Activated CD8-positive, alpha-beta memory T cell treated with anti-CD3 and anti-CD28 coated beads for 48 hours (primary cell): ENCODE data around the gene ELMOD3.

Source experiments
- DNase-seq, 3 experiments: peaks; one replicate each; pipeline ENCODE4 v3.0.0-alpha.2; 2020; ENCODE audit warnings: low read depth in 2 of 3, low spot score in 2 of 3

ELMOD3 gene

DNA sequence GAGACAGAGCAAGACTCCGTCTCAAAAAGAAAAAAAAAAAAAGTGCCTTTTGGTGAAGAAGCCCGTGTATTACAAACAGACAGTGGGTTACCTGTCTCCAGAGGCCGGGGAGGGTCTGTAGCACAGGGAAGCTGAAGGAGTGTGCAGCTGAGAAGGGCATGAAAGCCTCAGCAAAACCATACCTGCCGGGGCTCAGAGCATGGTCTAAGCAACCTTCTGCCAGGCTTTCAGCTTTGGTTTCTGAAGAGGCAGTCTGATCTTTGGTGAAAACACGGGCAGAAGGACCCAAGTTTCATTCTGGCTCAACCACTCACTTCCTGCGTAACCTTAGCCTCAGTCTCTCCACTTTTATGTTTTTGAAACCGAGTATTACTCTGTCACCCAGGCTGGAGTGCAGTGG, 85.4 kb downstream of the ELMOD3 start:
- no peak for DNase-seq

DNA sequence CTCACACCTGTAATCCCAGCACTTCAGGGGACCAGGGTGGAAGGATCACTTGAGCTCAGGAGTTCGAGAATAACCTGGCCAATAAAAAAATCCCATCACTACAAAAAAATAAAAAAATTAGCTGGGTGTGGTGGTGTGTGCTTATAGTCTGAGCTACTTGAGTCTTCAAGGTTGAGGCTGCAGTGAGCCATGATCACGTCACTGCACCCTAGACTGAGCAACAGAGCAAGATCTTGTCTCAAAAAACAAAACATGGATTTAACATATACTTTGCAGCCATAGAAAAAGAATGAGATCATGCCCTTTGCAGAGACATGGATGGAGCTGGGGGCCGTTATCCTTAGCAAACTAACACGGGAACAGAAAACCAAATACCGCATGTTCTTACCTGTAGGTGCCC, 86.2 kb downstream of the ELMOD3 start:
- DNase-seq, result no peak
